ENCODE data around the gene ARMC8. TPM values are rescaled to one million over a fixed set of nuclear protein-coding genes. Genes with fewer than 3 reads are reported as not detected.

The ARMC8 gene
- total RNA-seq (2014; rRNA removed; shearing (Covaris generic)) = 30.0 and 31.4 TPM in 2 replicates

GRCh38 chr3:138187296-138188012, at the start of gene ARMC8:
TSS of gene ARMC8 (plus strand) at chr3:138187301. CDS start at chr3:138187555, 254 bp downstream.

GRCh38 chr3:138174421-138175131, 12.5 kb upstream of the ARMC8 start, which contains the start of gene DBR1:
TSS of gene DBR1 (minus strand) at chr3:138174921. CDS start at chr3:138174795, 126 bp downstream.

GRCh38 chr3:138329127-138329983, 142.3 kb downstream of the ARMC8 start, which contains the start of gene NME9:
TSS of gene NME9 (minus strand) at chr3:138329851. CDS start at chr3:138329335, 516 bp downstream.

Other genes with a start within 250 kb of the ARMC8 start
- not detected in 2 replicates for gene CLDN18, start 177.1 kb upstream of the ARMC8 start, total RNA-seq (2014; rRNA removed; shearing (Covaris generic))
- gene DZIP1L, start 71.7 kb upstream of the ARMC8 start, total RNA-seq (2014; rRNA removed; shearing (Covaris generic)) = 18.1 and 19.6 TPM in 2 replicates
- gene A4GNT, start 54.9 kb upstream of the ARMC8 start, total RNA-seq (2014; rRNA removed; shearing (Covaris generic)) = not detected in 2 replicates
- 15.9 and 16.2 TPM in 2 replicates for gene DBR1, start 12.4 kb upstream of the ARMC8 start, total RNA-seq (2014; rRNA removed; shearing (Covaris generic))
- 0.19 TPM in 1 of 2 replicates, not detected in the other for gene NME9, start 142.6 kb downstream of the ARMC8 start, total RNA-seq (2014; rRNA removed; shearing (Covaris generic))
- gene MRAS, start 161.3 kb downstream of the ARMC8 start, total RNA-seq (2014; rRNA removed; shearing (Covaris generic)) = 6.8 and 7.5 TPM in 2 replicates
- gene ESYT3, start 247.3 kb downstream of the ARMC8 start, total RNA-seq (2014; rRNA removed; shearing (Covaris generic)) = 0.38 and 0.64 TPM in 2 replicates

All from A375 (cell line).